ENCODE measurements around the gene LIF.

Gene LIF

DNA sequence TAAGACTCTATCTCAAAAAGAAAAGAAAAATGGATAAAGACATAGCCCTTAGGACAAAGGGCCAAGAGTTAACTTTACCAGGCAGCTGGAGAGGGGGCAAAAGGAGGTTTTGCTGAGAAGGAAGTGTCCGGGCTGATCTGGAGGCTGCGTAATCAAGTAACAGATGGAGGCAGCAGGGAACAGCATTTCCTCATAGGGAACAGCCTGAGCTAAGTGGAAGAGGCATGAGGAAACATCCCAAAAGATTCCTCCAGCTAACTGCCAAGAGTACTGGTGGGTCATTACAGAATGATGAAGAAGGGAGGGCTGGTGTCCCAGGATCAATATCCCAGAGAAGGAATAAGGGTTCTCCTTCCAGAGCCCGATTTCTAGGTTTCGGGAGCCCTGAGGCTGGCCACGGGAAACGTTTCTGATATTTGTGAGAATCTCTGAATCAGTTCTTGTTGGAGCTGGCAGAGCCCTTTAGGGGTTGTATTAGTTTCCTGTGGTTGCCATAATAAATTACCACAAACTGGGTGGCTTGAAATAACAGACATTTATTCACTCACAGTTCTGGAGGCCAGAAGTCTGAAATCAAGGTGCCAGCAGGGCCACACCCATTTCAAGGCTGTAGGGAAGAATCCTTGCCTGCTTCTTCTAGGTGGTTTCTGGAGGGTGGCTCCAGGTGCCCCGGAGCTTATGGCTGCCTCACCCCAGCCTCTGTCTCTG lies 21.2 kb downstream of the LIF start:
- TF ChIP-seq CTCF (IDR thresholded peaks at IDR 0.05; ENCODE audit: insufficient read depth, low read length) (no peak), GABPA (IDR thresholded peaks at IDR 0.05; ENCODE audit: low read depth) (no peak)
- TF ChIP-seq, protein P1, sequence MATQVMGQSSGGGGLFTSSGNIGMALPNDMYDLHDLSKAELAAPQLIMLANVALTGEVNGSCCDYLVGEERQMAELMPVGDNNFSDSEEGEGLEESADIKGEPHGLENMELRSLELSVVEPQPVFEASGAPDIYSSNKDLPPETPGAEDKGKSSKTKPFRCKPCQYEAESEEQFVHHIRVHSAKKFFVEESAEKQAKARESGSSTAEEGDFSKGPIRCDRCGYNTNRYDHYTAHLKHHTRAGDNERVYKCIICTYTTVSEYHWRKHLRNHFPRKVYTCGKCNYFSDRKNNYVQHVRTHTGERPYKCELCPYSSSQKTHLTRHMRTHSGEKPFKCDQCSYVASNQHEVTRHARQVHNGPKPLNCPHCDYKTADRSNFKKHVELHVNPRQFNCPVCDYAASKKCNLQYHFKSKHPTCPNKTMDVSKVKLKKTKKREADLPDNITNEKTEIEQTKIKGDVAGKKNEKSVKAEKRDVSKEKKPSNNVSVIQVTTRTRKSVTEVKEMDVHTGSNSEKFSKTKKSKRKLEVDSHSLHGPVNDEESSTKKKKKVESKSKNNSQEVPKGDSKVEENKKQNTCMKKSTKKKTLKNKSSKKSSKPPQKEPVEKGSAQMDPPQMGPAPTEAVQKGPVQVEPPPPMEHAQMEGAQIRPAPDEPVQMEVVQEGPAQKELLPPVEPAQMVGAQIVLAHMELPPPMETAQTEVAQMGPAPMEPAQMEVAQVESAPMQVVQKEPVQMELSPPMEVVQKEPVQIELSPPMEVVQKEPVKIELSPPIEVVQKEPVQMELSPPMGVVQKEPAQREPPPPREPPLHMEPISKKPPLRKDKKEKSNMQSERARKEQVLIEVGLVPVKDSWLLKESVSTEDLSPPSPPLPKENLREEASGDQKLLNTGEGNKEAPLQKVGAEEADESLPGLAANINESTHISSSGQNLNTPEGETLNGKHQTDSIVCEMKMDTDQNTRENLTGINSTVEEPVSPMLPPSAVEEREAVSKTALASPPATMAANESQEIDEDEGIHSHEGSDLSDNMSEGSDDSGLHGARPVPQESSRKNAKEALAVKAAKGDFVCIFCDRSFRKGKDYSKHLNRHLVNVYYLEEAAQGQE (IDR thresholded peaks at IDR 0.05; ENCODE audit: insufficient replicate concordance, low read depth): no peak

DNA sequence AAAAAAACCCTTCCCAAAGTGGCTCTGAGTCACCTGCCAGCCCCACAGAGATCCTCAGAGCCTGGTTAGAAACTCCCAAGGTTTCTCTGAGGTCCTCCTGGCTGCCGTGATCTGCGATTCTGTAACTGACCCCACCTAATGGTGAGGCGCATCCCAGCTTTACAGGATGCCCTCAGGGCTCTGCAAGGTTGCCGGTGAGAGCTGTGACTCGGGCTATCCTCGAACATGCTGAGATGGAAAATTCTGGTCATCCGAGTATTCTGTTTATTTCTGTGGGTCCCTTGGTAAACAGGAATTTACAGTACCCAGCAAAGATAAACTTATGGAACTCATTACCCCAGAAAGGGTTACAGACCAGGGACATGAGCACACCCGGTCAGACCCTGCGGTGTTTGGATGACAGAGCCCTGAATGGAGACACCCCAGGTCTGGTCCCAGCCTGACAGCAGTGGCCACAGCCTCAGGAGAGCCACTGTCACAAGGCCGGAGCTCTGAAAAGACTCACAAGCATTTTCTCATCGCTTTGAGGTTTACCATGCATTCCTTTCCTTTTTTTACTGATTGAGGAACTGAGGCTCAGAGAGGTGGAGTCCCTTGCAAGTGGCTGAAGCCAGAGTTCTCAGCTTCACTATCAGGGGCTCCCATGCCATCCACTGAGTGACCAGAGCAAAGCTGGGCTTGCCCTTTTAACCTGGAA lies 22.2 kb downstream of the LIF start:
- Histone ChIP-seq H3K4me3 (replicated peaks; ENCODE audit: insufficient read depth, low read length) (no peak overlapping the region), H3K27ac (replicated peaks) (no peak overlapping the region), H3K27me3 (ENCODE audit: insufficient read depth, poor library complexity, severe bottlenecking) (peaks cover 16% of the 10 kb centered on the region)
- TF ChIP-seq SPI1 (IDR thresholded peaks at IDR 0.05; ENCODE audit: borderline replicate concordance, low read depth): no peak
- TF ChIP-seq, protein P1 (IDR thresholded peaks at IDR 0.05; ENCODE audit: insufficient replicate concordance, low read depth): no peak
- TF ChIP-seq POLR2AphosphoS5 (IDR thresholded peaks at IDR 0.05; ENCODE audit: low read depth): no peak
- DNase-seq (ENCODE audit: low read depth in 1 of 2, low spot score in 1 of 2): no peak

More for the DNA sequence above, 21.2 kb downstream of the LIF start:
- no peak for DNase-seq (ENCODE audit: low read depth in 1 of 2, low spot score in 1 of 2)
- Histone ChIP-seq H3K27ac (replicated peaks) (no peak overlapping the region), H3K4me3 (replicated peaks; ENCODE audit: insufficient read depth, low read length) (no peak overlapping the region), H3K27me3 (ENCODE audit: insufficient read depth, poor library complexity, severe bottlenecking) (peaks cover 16% of the 10 kb centered on the region)

GRCh38 chr22:30223303-30223702 lies 23.3 kb downstream of the LIF start:
- no peak for DNase-seq (ENCODE audit: low read depth in 1 of 2, low spot score in 1 of 2)
- no peak overlapping the region for H3K4me3 ChIP-seq (replicated peaks; ENCODE audit: insufficient read depth, low read length)
- no peak overlapping the region for H3K27ac ChIP-seq (replicated peaks)
- TF ChIP-seq GABPA (IDR thresholded peaks at IDR 0.05; ENCODE audit: low read depth) (no peak), POLR2AphosphoS5 (IDR thresholded peaks at IDR 0.05; ENCODE audit: low read depth) (no peak), SPI1 (IDR thresholded peaks at IDR 0.05; ENCODE audit: borderline replicate concordance, low read depth) (no peak), CTCF (IDR thresholded peaks at IDR 0.05; ENCODE audit: insufficient read depth, low read length) (no peak)
- TF ChIP-seq, protein P1 (IDR thresholded peaks at IDR 0.05; ENCODE audit: insufficient replicate concordance, low read depth): no peak
- peaks cover 13% of the 10 kb centered on the region for H3K27me3 ChIP-seq (ENCODE audit: insufficient read depth, poor library complexity, severe bottlenecking)
